Breast epithelium (tissue), 4 donors: ENCODE data around the gene PRTFDC1. TPM values are rescaled to one million over a fixed set of nuclear protein-coding genes. Genes with fewer than 3 reads are reported as not detected.

Source experiments
- DNase-seq, 2 donors: peaks; one replicate each; pipeline ENCODE4 v3.0.0-alpha.2; 2019; ENCODE audit warnings: low spot score in 2 of 2
- H3K27ac ChIP-seq, 2 donors: fragments of 200-600 bp; sonication (generic) in 1 of 2; one replicate each; pipeline ENCODE4 v1.5.1; 2016 to 2019; ENCODE audit warnings: mild to moderate bottlenecking in 1 of 2
- H3K27me3 ChIP-seq, 2 donors: fragments of 200-600 bp; sonication (generic) in 1 of 2; one replicate each; pipeline versions ENCODE4 v1.5.1 to v1.6.0; 2017 to 2019; ENCODE audit warnings: control low read depth in 1 of 2, mild to moderate bottlenecking in 1 of 2
- H3K36me3 ChIP-seq: fragments of 200-600 bp; one replicate; pipeline ENCODE4 v1.5.1; 2019
- H3K4me1 ChIP-seq, 2 donors: fragments of 200-600 bp; sonication (generic); one replicate each; pipeline ENCODE4 v1.5.1; 2016 to 2019; ENCODE audit warnings: control low read depth in 1 of 2
- H3K4me3 ChIP-seq, 3 donors: fragments of 200-600 bp; sonication (generic); 1 replicate in 2 of 3; 2 replicates in 1 of 3; pipeline ENCODE4 v1.5.1; 2016 to 2019; ENCODE audit warnings: mild to moderate bottlenecking in 3 of 3, moderate library complexity in 2 of 3
- H3K9me3 ChIP-seq, 2 donors: fragments of 200-600 bp; sonication (generic) in 1 of 2; one replicate each; pipeline ENCODE4 v1.5.1; 2016 to 2019; ENCODE audit warnings: control low read depth in 1 of 2
- POLR2A ChIP-seq: fragments of 450-650 bp; IDR thresholded peaks from one replicate; pipeline ENCODE4 v1.6.1; 2016; ENCODE audit warnings: antibody characterized with exemption, mild to moderate bottlenecking, moderate library complexity
- POLR2AphosphoS5 ChIP-seq, 3 donors: sonication (generic); formaldehyde crosslinking; IDR thresholded peaks; one replicate each; pipeline ENCODE4 v1.6.1; 2017; ENCODE audit warnings: antibody characterized with exemption in 3 of 3
- intact Hi-C: fragments of 100-400 bp; cut with DNase I; formaldehyde crosslinking; loops from one replicate; pipeline ENCODE4 v1.15.1; 2023; ENCODE audit warnings: low total_unique reads
- total RNA-seq, 3 donors: library from RNA; depleted of rRNA; stranded (reverse); fragments of >200 nt; gene quantifications; one replicate each; pipeline ENCODE4 v1.1.0, GENCODE V29; 2016
- TF ChIP-seq, protein P1 (sequence below), 3 donors: fragments of 450-650 bp; IDR thresholded peaks; one replicate each; pipeline ENCODE4 v1.5.1; 2016 to 2017; ENCODE audit warnings: antibody characterized with exemption in 3 of 3, mild to moderate bottlenecking in 3 of 3, moderate library complexity in 3 of 3

PRTFDC1 gene
- total RNA-seq, 3 donors from 2014 or later = 2.6 to 6.6 (median 3.3) TPM

DNA sequence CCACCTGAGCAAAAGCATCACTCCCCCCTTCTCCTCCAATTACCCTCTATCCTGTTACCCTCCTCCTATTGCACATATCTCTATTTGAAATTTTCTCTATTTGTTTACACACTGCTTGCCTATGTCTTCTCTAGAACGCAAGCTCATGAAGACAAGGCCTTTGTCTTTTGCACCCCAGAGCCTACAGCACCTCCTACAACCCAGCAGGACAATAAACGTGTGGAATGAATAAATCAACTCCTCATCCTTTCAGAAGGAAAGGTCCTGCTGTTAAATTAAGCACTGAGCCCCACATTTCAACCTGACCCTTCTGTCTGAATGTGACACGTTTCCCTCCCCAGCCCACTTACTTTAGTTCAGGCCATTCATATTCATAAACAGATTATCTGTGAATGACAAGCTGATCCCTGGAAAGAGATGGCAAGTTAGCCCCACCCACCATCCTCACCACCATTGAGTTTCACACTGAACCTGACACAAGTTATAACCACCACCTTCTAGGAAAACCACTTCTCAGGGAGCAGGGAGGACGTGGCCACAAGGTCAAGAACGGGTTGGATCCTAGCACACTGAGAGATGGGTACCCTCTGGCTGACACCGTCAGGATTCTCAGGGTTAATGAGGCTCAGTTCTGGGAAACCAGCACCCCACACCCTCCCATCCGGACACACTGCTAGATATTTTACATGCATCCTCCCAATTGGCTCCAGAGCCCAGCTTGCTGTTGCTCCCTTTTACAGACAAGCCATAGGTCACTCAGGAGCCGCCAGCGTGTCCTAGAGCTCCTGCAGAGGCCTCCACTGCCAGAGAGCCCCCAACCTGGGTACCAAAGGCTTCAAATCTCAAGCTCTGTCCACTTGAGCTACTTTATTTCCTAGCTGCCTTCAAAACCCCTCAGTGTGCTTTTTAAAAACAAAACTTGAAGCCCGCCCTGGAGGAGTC is 934 bp downstream of the PRTFDC1 start:
- H3K4me1 ChIP-seq = peaks cover 0 to 3% of the 10 kb centered on the region in 2 donors
- no peaks in the 10 kb centered on the region for H3K27me3 ChIP-seq
- H3K36me3 ChIP-seq = no peaks in the 10 kb centered on the region
- TF ChIP-seq, protein P1, sequence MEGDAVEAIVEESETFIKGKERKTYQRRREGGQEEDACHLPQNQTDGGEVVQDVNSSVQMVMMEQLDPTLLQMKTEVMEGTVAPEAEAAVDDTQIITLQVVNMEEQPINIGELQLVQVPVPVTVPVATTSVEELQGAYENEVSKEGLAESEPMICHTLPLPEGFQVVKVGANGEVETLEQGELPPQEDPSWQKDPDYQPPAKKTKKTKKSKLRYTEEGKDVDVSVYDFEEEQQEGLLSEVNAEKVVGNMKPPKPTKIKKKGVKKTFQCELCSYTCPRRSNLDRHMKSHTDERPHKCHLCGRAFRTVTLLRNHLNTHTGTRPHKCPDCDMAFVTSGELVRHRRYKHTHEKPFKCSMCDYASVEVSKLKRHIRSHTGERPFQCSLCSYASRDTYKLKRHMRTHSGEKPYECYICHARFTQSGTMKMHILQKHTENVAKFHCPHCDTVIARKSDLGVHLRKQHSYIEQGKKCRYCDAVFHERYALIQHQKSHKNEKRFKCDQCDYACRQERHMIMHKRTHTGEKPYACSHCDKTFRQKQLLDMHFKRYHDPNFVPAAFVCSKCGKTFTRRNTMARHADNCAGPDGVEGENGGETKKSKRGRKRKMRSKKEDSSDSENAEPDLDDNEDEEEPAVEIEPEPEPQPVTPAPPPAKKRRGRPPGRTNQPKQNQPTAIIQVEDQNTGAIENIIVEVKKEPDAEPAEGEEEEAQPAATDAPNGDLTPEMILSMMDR (IDR thresholded peaks at IDR 0.05) = no peak
- no peak for TF ChIP-seq POLR2A
- no peak for TF ChIP-seq POLR2AphosphoS5 (IDR thresholded peaks at IDR 0.05)
- intact Hi-C loops = no loop called here
- peak overlapping the region; percentile 91 to 96 for H3K27ac ChIP-seq
- H3K9me3 ChIP-seq = no peaks in the 10 kb centered on the region
- DNase-seq = peak in 1 of 2 donors; percentile 21
- peak overlapping the region; percentile 61 to 78 (median 72) for H3K4me3 ChIP-seq

DNA sequence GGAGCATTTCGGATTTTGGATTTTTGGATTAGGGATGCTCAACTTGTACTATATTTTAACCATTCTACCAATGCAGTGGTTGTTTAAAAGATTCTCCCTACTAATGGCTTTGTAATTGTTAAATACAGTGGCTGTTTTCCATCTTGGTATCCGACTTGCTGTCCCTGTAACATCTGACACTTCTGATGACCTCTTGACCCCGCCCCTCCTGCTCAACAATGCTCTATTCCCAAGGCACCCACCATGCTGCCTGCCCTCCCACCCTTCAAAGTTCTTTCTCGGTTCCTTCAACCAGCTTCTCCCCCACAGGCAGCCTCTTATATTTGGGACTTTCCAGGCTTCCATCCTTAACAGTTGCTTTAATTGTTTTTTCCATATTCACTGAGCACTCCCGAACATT is 2.0 kb downstream of the PRTFDC1 start:
- no peak for DNase-seq
- Histone ChIP-seq H3K4me1 (peaks cover 0 to 3% of the 10 kb centered on the region in 2 donors), H3K27ac (no peak overlapping the region), H3K36me3 (no peaks in the 10 kb centered on the region), H3K4me3 (no peak overlapping the region), H3K27me3 (no peaks in the 10 kb centered on the region), H3K9me3 (no peaks in the 10 kb centered on the region)
- intact Hi-C loops = no loop called here
- TF ChIP-seq, protein P1 (IDR thresholded peaks at IDR 0.05) = no peak
- TF ChIP-seq POLR2AphosphoS5 (IDR thresholded peaks at IDR 0.05) (no peak), POLR2A (no peak)

DNA sequence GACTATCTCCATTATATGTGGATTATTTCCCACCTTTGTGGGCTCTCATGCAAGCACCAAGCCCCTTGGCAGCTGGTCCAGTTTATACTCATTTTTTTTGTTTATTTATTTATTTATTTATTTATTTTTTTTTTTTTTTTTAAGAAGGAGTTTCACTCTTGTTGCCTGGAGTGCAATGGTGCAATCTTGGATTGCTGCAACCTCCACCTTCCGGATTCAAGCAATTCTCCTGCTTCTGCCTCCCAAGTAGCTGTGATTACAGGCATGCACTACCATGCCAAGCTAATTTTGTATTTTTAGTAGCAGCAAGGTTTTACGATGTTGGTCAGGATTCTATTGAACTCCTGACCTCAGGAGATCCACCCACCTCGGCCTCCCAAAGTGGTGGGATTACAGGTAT is 2.8 kb downstream of the PRTFDC1 start:
- Histone ChIP-seq H3K27me3 (no peaks in the 10 kb centered on the region), H3K4me3 (no peak overlapping the region), H3K4me1 (peaks cover 0 to 3% of the 10 kb centered on the region in 2 donors), H3K27ac (peak overlapping the region in 1 of 2 donors; percentile 35), H3K9me3 (no peaks in the 10 kb centered on the region), H3K36me3 (no peaks in the 10 kb centered on the region)
- DNase-seq = no peak
- TF ChIP-seq POLR2AphosphoS5 (IDR thresholded peaks at IDR 0.05) (no peak), POLR2A (no peak)
- TF ChIP-seq, protein P1 (IDR thresholded peaks at IDR 0.05) = no peak
- intact Hi-C loops = no loop called here

DNA sequence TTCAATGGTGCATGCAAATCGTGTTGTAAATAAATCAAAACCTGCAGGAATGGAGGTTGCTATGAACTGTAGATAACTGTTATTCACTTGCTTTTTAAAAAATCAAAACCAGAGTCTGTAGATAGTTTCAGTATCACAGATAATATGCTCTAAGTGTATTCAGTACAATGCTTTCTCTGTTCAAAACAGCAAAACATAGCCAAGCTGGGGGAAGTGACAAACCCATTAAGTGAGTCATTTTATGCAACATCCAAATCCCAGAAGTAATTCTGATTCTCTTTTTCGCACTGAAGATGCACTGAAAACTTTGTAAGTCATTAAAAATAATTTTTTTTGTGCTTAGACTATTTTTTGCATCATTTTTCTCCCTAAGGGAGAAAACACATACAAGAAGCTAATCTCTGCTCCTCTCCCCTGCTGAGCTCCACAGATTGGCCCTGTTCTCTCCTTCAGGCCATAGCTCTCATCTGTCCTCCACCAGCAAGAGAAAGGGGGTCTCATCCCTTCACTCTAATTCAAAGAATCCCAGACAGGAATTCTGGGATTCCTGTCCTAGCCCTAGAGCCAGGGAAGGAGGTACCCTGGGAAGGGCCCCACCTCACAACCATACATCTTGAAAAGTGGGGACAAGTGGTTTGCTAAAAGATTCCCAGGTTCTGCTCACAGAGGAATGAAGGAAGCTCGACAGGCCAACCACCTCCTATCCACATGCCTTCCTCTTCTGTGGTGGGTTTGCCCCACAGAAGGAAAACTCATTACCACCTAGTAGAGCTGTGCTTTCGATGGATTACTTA is 4.9 kb downstream of the PRTFDC1 start:
- Histone ChIP-seq H3K4me1 (no peaks in the 10 kb centered on the region), H3K27me3 (no peaks in the 10 kb centered on the region), H3K27ac (peak overlapping the region; percentile 65 to 89), H3K9me3 (no peaks in the 10 kb centered on the region), H3K4me3 (no peak overlapping the region), H3K36me3 (no peaks in the 10 kb centered on the region)
- TF ChIP-seq POLR2A (no peak), POLR2AphosphoS5 (IDR thresholded peaks at IDR 0.05) (no peak)
- TF ChIP-seq, protein P1 (IDR thresholded peaks at IDR 0.05) = no peak
- intact Hi-C loops = no loop called here
- no peak for DNase-seq
